H54 (cell line): ENCODE measurements around the gene CPAMD8.

Experiments
- DNase-seq: peaks from one replicate; pipeline ENCODE4 v3.0.0; 2011; ENCODE audit warnings: low spot score, mixed read lengths; ENCODE audit not compliant: insufficient read length
- FAIRE-seq: peaks from 3 replicates; lab custom pipeline; 2011; peaks lifted over from hg19 to GRCh38; lab: Jason Lieb, UNC
- POLR2A ChIP-seq: IDR thresholded peaks from 2 replicates; pipeline ENCODE4 v1.6.1; 2011; ENCODE audit warnings: low read depth, mild to moderate bottlenecking, low read length

CPAMD8 gene

DNA sequence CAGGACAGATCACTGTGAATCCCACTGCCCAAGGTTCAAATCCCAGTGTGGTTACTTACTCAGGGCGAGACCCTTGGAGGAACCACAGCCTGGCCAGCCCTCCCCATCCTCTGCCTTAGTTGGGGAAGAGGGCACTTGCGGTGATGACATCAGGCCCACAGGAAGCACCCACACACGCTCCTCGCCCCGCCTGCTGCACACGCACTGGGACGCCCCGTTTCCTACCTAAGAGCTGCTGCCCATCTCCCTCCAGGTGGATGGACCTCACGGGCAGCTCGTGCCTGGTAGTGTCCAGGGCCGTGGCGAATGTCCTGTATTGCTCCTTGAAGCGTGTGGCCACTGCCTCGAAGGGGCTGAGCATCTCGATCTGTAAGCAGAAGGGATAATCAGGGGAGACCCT lies 29.0 kb upstream of the CPAMD8 start:
- no peak for TF ChIP-seq POLR2A
- no peak for DNase-seq
- FAIRE-seq, result no peak

GRCh38 chr19:17054746-17055145 lies 28.1 kb upstream of the CPAMD8 start:
- FAIRE-seq, result no peak
- DNase-seq, result no peak
- TF ChIP-seq POLR2A, result no peak

GRCh38 chr19:17052439-17052838 lies 25.8 kb upstream of the CPAMD8 start:
- FAIRE-seq (no peak), DNase-seq (no peak)
- no peak for TF ChIP-seq POLR2A

DNA sequence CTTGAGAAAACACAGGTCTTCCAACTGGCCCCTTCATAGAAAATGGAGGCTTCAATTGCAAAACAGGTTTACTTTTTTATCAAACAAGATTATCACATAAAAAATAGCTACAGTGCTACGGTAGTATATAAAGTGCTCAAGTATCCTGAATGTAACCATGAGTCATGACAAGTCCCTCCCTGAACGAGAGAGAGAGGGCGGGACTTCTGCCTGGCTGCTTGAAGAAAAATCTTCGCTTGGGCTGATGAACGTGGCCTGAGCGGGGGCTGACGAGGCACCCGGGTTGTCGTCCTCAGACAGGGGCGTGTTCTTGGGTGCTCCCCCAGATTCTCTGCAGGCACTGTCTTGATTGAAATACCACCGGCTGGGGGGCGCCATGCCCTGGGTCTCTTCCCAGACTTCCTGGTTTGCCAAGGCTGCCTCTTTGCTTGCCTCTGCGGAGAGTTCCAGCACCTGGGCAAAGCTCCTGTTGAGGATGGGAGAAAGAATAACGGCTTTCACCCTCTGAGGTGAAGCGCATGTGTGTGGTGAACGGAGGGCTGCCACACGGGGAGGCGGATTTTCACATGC lies 23.2 kb upstream of the CPAMD8 start:
- no peak for TF ChIP-seq POLR2A
- no peak for FAIRE-seq
- DNase-seq, result peak; percentile 55

GRCh38 chr19:17048885-17049453 lies 22.4 kb upstream of the CPAMD8 start:
- FAIRE-seq, result no peak
- no peak for TF ChIP-seq POLR2A
- DNase-seq, result no peak

- no peak for TF ChIP-seq POLR2A
- DNase-seq (no peak), FAIRE-seq (no peak)
Observed at GRCh38 chr19:17045907-17046502, 19.4 kb upstream of the CPAMD8 start.

- no peak for FAIRE-seq
- no peak for DNase-seq
- no peak for TF ChIP-seq POLR2A
Observed at GRCh38 chr19:17043744-17044143, 17.1 kb upstream of the CPAMD8 start.

GRCh38 chr19:17041976-17042375 lies 15.4 kb upstream of the CPAMD8 start:
- DNase-seq (no peak), FAIRE-seq (no peak)
- TF ChIP-seq POLR2A, result no peak

DNA sequence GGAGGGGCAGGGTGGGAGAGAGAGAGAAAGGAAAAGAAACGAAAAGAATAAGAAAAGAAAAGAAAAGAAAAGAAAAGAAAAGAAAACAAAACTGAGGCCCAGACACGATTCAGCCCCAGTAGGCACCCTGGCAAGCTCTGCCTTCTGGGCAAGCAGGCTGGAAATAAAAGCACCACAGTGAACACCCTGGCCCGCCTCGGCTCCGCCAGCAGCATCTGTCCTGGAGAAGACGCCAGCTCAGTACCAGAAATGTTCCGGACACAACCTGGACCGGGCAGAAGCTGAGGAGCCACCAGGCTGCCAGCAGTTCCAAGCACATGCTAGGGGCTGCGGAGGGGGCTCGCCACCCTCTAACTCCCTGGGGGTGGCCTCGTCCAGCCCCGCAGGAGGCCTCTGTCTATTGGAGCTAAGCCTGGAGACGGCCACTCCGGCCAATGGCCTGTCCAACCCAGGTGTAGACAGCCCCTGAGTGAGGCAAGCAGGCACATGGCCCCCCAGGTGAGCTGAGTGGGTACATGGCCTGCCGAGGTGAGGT lies 11.4 kb upstream of the CPAMD8 start:
- no peak for DNase-seq
- TF ChIP-seq POLR2A, result no peak
- no peak for FAIRE-seq

DNA sequence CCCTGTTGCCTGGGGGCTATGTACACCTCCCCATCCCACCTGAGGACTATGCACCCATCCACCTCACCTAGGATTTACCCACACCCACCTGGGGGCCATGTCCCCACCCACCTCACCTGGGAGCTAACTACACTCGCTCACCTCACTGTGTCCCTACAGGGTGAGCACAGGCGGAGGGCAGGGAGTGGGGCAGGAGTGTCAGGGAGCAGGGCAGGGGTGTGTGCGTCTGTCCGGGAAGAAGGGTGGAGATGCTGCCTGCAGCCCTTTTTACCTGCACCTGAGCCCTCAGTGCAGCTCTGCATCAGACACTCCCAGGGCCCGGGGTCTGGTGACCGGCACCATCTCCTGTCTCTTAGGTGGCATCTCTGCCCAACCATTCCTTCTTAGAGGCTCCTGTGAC lies 10.6 kb upstream of the CPAMD8 start:
- TF ChIP-seq POLR2A, result no peak
- FAIRE-seq (no peak), DNase-seq (no peak)

DNA sequence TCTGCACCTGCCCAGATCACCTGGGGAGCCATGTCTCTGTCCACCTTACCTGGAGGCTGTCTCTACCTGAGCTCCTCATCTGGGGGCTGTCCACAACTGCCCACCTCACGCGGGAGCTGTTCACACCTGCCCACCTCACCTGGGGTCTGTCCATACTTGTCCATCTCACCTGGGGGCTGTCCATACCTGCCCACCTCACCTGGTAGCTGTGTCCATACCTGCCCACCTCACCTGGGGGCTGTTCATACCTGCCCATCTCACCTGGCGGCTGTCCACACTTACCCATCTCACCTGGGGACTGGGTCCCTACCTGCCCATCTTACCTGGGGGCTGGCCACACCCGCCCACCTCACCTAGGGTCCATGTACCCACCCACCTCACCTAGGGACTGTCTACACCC lies 10.0 kb upstream of the CPAMD8 start:
- no peak for FAIRE-seq
- no peak for TF ChIP-seq POLR2A
- DNase-seq, result no peak

GRCh38 chr19:17035842-17036424 lies 9.3 kb upstream of the CPAMD8 start:
- DNase-seq (no peak), FAIRE-seq (no peak)
- no peak for TF ChIP-seq POLR2A

GRCh38 chr19:17031741-17032140 lies 5.1 kb upstream of the CPAMD8 start:
- TF ChIP-seq POLR2A, result no peak
- DNase-seq (no peak), FAIRE-seq (no peak)

- FAIRE-seq, result no peak
- no peak for TF ChIP-seq POLR2A
Observed at GRCh38 chr19:17027535-17027975, 945 bp upstream of the CPAMD8 start.

More at GRCh38 chr19:17027535-17027975, 945 bp upstream of the CPAMD8 start:
- DNase-seq, result no peak
